Nephron progenitor cell (in vitro differentiated cells): ENCODE measurements around the gene PCDHAC1.

Experiments
- DNase-seq: peaks from one replicate; pipeline ENCODE4 v3.0.0; 2021
- H3K27ac Mint-ChIP-seq: 2 replicates; pipeline ENCODE4 v1.8.0; 2021; ENCODE audit warnings: mild to moderate bottlenecking, moderate library complexity, mixed read lengths
- H3K27me3 Mint-ChIP-seq: 2 replicates; pipeline ENCODE4 v1.8.0; 2021; ENCODE audit warnings: mild to moderate bottlenecking, low read depth, mixed read lengths; ENCODE audit not compliant: poor library complexity
- H3K36me3 Mint-ChIP-seq: 2 replicates; pipeline ENCODE4 v1.8.0; 2021; ENCODE audit warnings: low read depth, mixed read lengths
- H3K4me1 Mint-ChIP-seq: 2 replicates; pipeline ENCODE4 v1.8.0; 2021; ENCODE audit warnings: mixed read lengths
- H3K4me3 Mint-ChIP-seq: 2 replicates; pipeline ENCODE4 v1.8.0; 2021; ENCODE audit warnings: mild to moderate bottlenecking, moderate library complexity, mixed read lengths
- H3K9me3 Mint-ChIP-seq: 2 replicates; pipeline ENCODE4 v1.8.0; 2021; ENCODE audit warnings: mild to moderate bottlenecking, moderate library complexity, mixed read lengths
- TF ChIP-seq, protein P1 (sequence below): fragments of 200-600 bp; sonication (generic); IDR thresholded peaks from 2 replicates; pipeline ENCODE4 v1.5.0; 2021; ENCODE audit warnings: antibody characterized with exemption

The PCDHAC1 gene

DNA sequence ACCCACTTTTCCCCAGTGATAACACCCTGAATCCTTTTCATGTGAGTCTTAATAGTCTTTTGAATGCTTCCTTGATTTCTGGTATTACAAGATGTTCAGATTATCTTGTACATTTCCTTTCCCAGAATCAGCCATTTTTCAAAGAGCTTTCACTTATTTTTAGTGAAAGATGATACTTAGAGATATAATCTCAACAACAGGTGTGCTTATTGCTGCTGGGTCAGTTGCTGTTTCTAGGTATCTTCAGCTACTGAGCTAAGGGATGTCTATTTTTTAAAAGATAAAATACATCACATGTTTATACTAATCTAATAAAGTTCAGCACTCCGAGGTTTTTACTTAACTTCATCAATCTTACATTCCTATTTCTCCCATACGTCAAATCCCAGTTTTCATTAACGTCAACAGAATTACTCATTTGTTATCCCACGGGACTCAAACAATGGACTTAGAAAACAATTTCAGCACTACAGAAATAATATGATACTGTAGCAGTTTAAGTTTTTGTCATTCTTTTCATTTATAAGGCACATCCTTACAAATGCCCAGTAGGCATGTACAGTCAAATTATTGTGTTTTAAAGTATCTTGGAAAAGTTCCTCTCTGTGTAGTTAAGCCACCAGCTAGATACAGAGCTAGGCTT is 9.0 kb downstream of the PCDHAC1 start:
- H3K27ac Mint-ChIP-seq, result no peak overlapping the region

DNA sequence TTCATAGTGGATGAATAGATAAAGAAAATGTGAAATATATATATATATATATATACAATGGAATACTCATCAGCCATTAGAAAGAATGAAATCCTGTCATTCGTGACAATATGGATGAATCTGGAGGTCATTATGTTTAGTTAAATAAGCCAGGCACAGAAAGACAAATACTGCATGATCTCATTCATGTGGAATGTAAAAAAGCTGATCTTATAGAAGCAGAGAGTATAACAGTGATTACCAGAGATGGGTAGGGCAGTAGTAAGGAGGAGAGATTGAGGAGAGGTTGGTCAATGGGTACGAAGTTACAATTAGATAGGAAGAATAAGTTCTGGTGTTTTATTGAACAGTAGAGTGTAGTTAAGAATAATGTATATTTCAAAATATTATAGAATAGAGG is 20.5 kb downstream of the PCDHAC1 start:
- Mint-ChIP-seq H3K36me3 (peaks cover 25% of the 10 kb centered on the region), H3K27ac (no peak overlapping the region), H3K4me1 (no peaks in the 10 kb centered on the region), H3K4me3 (no peak overlapping the region), H3K9me3 (peaks cover 26% of the 10 kb centered on the region), H3K27me3 (peaks cover 5% of the 10 kb centered on the region)
- DNase-seq, result no peak
- TF ChIP-seq, protein P1, sequence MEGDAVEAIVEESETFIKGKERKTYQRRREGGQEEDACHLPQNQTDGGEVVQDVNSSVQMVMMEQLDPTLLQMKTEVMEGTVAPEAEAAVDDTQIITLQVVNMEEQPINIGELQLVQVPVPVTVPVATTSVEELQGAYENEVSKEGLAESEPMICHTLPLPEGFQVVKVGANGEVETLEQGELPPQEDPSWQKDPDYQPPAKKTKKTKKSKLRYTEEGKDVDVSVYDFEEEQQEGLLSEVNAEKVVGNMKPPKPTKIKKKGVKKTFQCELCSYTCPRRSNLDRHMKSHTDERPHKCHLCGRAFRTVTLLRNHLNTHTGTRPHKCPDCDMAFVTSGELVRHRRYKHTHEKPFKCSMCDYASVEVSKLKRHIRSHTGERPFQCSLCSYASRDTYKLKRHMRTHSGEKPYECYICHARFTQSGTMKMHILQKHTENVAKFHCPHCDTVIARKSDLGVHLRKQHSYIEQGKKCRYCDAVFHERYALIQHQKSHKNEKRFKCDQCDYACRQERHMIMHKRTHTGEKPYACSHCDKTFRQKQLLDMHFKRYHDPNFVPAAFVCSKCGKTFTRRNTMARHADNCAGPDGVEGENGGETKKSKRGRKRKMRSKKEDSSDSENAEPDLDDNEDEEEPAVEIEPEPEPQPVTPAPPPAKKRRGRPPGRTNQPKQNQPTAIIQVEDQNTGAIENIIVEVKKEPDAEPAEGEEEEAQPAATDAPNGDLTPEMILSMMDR, result no peak

More for the DNA sequence above, 9.0 kb downstream of the PCDHAC1 start:
- DNase-seq, result no peak
- Mint-ChIP-seq H3K4me1 (no peaks in the 10 kb centered on the region), H3K4me3 (no peak overlapping the region), H3K36me3 (no peaks in the 10 kb centered on the region), H3K9me3 (no peaks in the 10 kb centered on the region), H3K27me3 (no peaks in the 10 kb centered on the region)
- TF ChIP-seq, protein P1, result no peak

DNA sequence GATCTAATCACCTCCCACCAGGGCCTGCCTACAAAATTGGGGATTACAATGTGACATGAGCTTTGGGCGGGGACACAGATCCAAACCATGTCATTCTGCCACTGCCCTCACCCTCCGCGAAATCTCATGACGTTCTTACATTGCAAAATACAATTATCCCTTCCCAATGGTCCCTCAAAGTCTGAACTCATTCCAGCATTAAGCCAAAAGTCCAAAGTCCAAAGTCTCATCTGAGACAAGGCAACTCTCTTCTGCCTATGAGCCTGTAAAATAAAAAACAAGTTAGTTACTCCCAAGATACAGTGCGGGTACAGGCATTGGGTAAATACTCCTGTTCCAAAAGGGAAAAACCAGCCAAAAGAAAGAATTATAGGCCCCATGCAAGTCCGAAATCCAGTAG is 25.5 kb downstream of the PCDHAC1 start:
- Mint-ChIP-seq H3K27ac (no peak overlapping the region), H3K4me1 (no peaks in the 10 kb centered on the region), H3K36me3 (peaks cover 26% of the 10 kb centered on the region), H3K27me3 (no peaks in the 10 kb centered on the region), H3K4me3 (no peak overlapping the region), H3K9me3 (peaks cover 36% of the 10 kb centered on the region)
- TF ChIP-seq, protein P1, result no peak
- DNase-seq, result no peak

DNA sequence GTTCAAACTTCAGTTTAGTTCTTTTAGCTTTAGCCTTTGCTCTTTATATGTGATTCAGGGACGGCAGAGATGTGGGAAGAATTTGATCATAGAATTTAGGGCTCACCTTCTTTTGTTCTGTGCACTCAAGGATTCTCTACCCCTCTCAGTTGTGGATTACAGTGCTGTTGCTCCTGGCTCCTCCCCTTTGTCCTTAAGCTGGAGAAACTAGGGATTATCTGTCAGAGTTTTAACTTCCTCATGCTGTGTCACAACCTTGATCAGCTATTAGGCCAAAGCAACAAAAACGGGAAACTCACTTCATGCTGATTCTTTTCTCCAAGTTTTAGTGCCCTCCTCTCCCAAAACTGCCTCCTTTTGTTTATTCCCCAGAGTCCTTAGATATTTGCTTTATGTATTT is 27.1 kb downstream of the PCDHAC1 start:
- Mint-ChIP-seq H3K27ac (no peak overlapping the region), H3K9me3 (peaks cover 36% of the 10 kb centered on the region), H3K36me3 (peaks cover 26% of the 10 kb centered on the region), H3K4me1 (no peaks in the 10 kb centered on the region), H3K4me3 (no peak overlapping the region), H3K27me3 (no peaks in the 10 kb centered on the region)
- TF ChIP-seq, protein P1, result no peak
- DNase-seq, result no peak

DNA sequence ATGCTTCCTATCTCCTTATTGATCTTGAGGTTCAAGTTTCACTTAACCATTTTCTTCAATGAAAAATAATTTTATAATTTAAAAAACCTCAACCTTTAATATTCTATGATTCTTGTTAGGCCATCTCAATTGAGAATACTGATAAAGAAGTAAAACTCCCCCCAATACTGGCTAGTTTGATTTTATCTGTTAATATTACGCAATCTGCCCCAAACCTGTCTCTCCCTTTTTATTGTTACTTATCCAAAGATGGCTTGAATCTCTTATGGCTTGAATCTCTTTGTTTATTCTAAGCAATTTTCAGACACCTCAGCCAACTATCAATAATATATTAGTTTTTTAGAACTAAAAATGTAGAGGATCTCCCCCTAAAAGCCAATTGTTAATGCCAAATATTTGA is 36.1 kb downstream of the PCDHAC1 start:
- no peak for DNase-seq
- no peak overlapping the region for H3K27ac Mint-ChIP-seq
- no peaks in the 10 kb centered on the region for H3K36me3 Mint-ChIP-seq
- peaks cover 21% of the 10 kb centered on the region for H3K4me1 Mint-ChIP-seq
- no peak overlapping the region for H3K4me3 Mint-ChIP-seq
- TF ChIP-seq, protein P1, result no peak
- no peaks in the 10 kb centered on the region for H3K9me3 Mint-ChIP-seq
- H3K27me3 Mint-ChIP-seq, result peaks cover 38% of the 10 kb centered on the region

DNA sequence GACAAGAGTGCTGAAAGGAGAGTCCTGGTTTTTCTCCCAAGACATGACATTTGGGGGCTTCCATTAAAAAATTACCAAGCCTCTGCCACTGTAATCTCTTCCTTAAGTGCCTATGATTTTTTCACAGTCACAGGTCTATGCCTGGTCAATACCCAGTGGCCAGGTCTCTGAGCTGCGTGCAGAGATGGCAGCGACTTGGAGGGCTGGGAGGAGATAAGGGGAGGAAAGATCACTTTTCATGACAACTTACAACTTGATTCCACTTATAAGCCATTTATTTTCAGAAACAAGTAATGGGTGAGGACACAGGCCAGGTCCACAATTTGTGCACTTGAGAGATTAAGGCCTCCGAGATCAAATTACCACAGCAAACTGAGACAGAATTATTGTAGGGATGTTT is 38.3 kb downstream of the PCDHAC1 start:
- no peak overlapping the region for H3K27ac Mint-ChIP-seq
- H3K36me3 Mint-ChIP-seq, result peaks cover 6% of the 10 kb centered on the region
- DNase-seq, result no peak
- peaks cover 21% of the 10 kb centered on the region for H3K4me1 Mint-ChIP-seq
- H3K27me3 Mint-ChIP-seq, result peaks cover 50% of the 10 kb centered on the region
- H3K4me3 Mint-ChIP-seq, result peak overlapping the region; percentile 24
- H3K9me3 Mint-ChIP-seq, result no peaks in the 10 kb centered on the region
- TF ChIP-seq, protein P1, result no peak
